ENCODE measurements around the gene SPAG17. TPM values are rescaled to one million over a fixed set of nuclear protein-coding genes. Genes with fewer than 3 reads are reported as not detected.

The SPAG17 gene
- total RNA-seq, 1 experiment from 2014 or later = not detected

DNA sequence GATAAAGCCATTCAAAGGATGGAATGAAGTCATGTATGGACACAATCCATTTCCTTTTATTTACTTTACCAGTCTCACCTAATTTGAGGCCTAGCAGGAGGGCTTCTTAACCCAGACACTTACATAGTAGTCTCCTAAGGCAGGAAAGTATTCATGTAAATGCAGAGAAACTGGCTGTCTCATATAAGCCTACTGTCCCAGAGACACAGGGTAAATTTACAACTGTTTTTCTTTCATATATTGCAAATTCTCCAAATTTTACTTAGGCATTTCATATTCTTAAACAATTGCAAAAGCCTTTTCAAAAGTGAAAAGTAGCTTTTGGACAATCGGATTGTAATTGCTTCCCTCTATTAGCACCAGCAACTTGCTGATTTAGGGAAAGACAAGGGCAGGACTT, 29.9 kb downstream of the SPAG17 start:
- TF ChIP-seq, protein P1, sequence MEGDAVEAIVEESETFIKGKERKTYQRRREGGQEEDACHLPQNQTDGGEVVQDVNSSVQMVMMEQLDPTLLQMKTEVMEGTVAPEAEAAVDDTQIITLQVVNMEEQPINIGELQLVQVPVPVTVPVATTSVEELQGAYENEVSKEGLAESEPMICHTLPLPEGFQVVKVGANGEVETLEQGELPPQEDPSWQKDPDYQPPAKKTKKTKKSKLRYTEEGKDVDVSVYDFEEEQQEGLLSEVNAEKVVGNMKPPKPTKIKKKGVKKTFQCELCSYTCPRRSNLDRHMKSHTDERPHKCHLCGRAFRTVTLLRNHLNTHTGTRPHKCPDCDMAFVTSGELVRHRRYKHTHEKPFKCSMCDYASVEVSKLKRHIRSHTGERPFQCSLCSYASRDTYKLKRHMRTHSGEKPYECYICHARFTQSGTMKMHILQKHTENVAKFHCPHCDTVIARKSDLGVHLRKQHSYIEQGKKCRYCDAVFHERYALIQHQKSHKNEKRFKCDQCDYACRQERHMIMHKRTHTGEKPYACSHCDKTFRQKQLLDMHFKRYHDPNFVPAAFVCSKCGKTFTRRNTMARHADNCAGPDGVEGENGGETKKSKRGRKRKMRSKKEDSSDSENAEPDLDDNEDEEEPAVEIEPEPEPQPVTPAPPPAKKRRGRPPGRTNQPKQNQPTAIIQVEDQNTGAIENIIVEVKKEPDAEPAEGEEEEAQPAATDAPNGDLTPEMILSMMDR (conservative IDR thresholded peaks at IDR 0.05; ENCODE audit: low read depth, low read length) = no peak
- TF ChIP-seq EZH2phosphoT487 (IDR thresholded peaks at IDR 0.05; ENCODE audit: borderline replicate concordance, low read length) (no peak), EZH2 (IDR thresholded peaks at IDR 0.05; ENCODE audit: low read length, unreplicated experiment) (no peak)
- Histone ChIP-seq H3K4me2 (ENCODE audit: low read length) (no peak overlapping the region), H3K4me3 (ENCODE audit: low read length) (no peak overlapping the region), H3K9me3 (ENCODE audit: low read length) (no peaks in the 10 kb centered on the region), H4K20me1 (ENCODE audit: low read length) (no peaks in the 10 kb centered on the region), H3K9me2 (replicated peaks; ENCODE audit: low read length) (no peaks in the 10 kb centered on the region), H3K4me1 (ENCODE audit: insufficient read depth, low read length) (no peaks in the 10 kb centered on the region), H3K36me3 (ENCODE audit: low read depth, low read length) (no peaks in the 10 kb centered on the region), H3F3A (ENCODE audit: low read length, unreplicated experiment) (no peaks in the 10 kb centered on the region), H3K79me2 (ENCODE audit: low read length) (no peaks in the 10 kb centered on the region), H3K27ac (ENCODE audit: low read length) (no peak overlapping the region), H3K27me3 (ENCODE audit: low read length) (no peaks in the 10 kb centered on the region), H2AFZ (ENCODE audit: low read length) (no peak overlapping the region), H3K9ac (ENCODE audit: low read length) (no peak overlapping the region)
- DNase-seq (no peak), ATAC-seq (no peak)
- ChIA-PET CTCF (no interaction called here), POLR2A (ENCODE audit: unreplicated experiment) (no interaction called here)
- intact Hi-C loops (cut with micrococcal nuclease) = no loop called here
- no TSS peak for BruUV-seq (replicated peaks)

DNA sequence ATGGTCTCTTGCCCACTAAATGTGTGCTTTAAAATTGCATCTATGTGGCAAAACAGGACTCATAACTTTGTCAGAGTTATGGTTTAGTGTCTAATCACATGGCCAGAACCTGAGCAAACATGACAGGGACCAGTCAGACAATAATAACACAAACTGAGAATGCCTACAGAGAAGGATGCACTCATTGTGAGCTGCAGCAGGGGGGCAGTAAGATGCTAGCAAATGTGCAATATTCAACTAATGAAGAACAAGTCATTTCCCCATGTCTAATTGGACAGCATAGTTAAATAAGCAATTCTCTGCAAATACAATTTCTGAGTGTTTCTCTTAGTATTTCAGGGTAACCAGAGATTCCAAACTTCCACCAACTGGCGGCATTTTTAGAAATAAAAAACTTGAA, 30.8 kb downstream of the SPAG17 start:
- no peak overlapping the region for H3K4me3 ChIP-seq (ENCODE audit: low read length)
- no peak overlapping the region for H2AFZ ChIP-seq (ENCODE audit: low read length)
- H4K20me1 ChIP-seq (ENCODE audit: low read length) = no peaks in the 10 kb centered on the region
- H3K27ac ChIP-seq (ENCODE audit: low read length) = no peak overlapping the region
- intact Hi-C loops (cut with micrococcal nuclease) = no loop called here
- no peaks in the 10 kb centered on the region for H3F3A ChIP-seq (ENCODE audit: low read length, unreplicated experiment)
- no peak overlapping the region for H3K9ac ChIP-seq (ENCODE audit: low read length)
- no TSS peak for BruUV-seq (replicated peaks)
- H3K36me3 ChIP-seq (ENCODE audit: low read depth, low read length) = no peaks in the 10 kb centered on the region
- no peaks in the 10 kb centered on the region for H3K27me3 ChIP-seq (ENCODE audit: low read length)
- POLR2A ChIA-PET (ENCODE audit: unreplicated experiment) = no interaction called here
- 0 out of 2 replicates have a peak, but pooled peaks cover 3% of the 10 kb centered on the region for H3K4me1 ChIP-seq (ENCODE audit: insufficient read depth, low read length)
- DNase-seq (peak; percentile 42), ATAC-seq (no peak)
- H3K4me2 ChIP-seq (ENCODE audit: low read length) = no peak overlapping the region
- H3K79me2 ChIP-seq (ENCODE audit: low read length) = no peaks in the 10 kb centered on the region
- H3K9me3 ChIP-seq (ENCODE audit: low read length) = no peaks in the 10 kb centered on the region
- no peak for TF ChIP-seq EZH2phosphoT487 (IDR thresholded peaks at IDR 0.05; ENCODE audit: borderline replicate concordance, low read length)
- no peak for TF ChIP-seq EZH2 (IDR thresholded peaks at IDR 0.05; ENCODE audit: low read length, unreplicated experiment)
- TF ChIP-seq, protein P1 (conservative IDR thresholded peaks at IDR 0.05; ENCODE audit: low read depth, low read length) = peak; percentile 61
- CTCF ChIA-PET = interaction anchor here (0.7 kb wide), 1 partner anchor 222 kb away, joined by 5 read pairs; no protein-coding TSS in a partner anchor
- no peaks in the 10 kb centered on the region for H3K9me2 ChIP-seq (replicated peaks; ENCODE audit: low read length)

DNA sequence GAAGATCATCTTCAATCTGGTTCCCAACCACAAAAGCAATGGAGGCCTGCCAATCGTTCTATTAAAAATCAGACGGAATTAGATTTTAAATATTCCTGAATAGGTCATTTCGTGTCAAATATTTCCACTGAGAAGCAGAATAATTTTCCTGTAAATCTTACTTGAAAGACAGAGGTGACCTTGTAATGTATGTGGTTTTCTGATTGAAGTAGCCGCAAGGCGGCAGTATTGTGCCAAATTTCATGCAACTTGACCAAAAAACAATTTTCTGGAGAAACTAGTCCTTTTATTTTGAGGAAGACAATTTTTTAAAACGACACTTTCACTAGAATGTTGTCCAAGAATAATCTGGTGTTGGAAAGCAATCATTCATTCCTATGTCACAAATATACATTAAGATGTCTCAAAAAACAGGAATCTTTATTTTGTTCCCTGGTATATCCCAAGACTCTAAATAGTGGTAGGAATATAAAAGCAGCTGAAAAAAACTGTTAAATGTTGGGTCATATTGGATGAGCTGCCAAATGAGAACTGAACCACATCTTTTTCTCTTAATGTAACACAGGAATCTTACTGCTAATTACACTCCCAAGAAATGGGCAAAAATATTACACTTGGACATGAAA, 33.6 kb downstream of the SPAG17 start:
- H3K4me3 ChIP-seq (ENCODE audit: low read length) = no peak overlapping the region
- H3K4me1 ChIP-seq (ENCODE audit: insufficient read depth, low read length) = peaks cover 17% of the 10 kb centered on the region; the same call in 1 of the 2 replicates
- no peaks in the 10 kb centered on the region for H3K79me2 ChIP-seq (ENCODE audit: low read length)
- H3K36me3 ChIP-seq (ENCODE audit: low read depth, low read length) = no peaks in the 10 kb centered on the region
- H3K9ac ChIP-seq (ENCODE audit: low read length) = no peak overlapping the region
- intact Hi-C loops (cut with micrococcal nuclease) = loop anchor here (2.0 kb wide), 3 partner anchors 75 to 1127 kb away; no protein-coding TSS in a partner anchor
- no peak for ATAC-seq
- ChIA-PET CTCF (interaction anchor here (0.7 kb wide), 1 partner anchor 857 kb away, joined by 4 read pairs; no protein-coding TSS in a partner anchor), POLR2A (ENCODE audit: unreplicated experiment) (no interaction called here)
- no peaks in the 10 kb centered on the region for H4K20me1 ChIP-seq (ENCODE audit: low read length)
- H3K9me2 ChIP-seq (replicated peaks; ENCODE audit: low read length) = no peaks in the 10 kb centered on the region
- no peaks in the 10 kb centered on the region for H3K27me3 ChIP-seq (ENCODE audit: low read length)
- BruUV-seq (replicated peaks) = no TSS peak
- peak; percentile 79 for DNase-seq
- no peaks in the 10 kb centered on the region for H3F3A ChIP-seq (ENCODE audit: low read length, unreplicated experiment)
- no peak overlapping the region for H2AFZ ChIP-seq (ENCODE audit: low read length)
- no peak for TF ChIP-seq EZH2 (IDR thresholded peaks at IDR 0.05; ENCODE audit: low read length, unreplicated experiment)
- TF ChIP-seq, protein P1 (conservative IDR thresholded peaks at IDR 0.05; ENCODE audit: low read depth, low read length) = peak; percentile 90
- H3K4me2 ChIP-seq (ENCODE audit: low read length) = no peak overlapping the region
- H3K9me3 ChIP-seq (ENCODE audit: low read length) = no peaks in the 10 kb centered on the region
- no peak overlapping the region for H3K27ac ChIP-seq (ENCODE audit: low read length)
